Measurements from ENCODE around the gene ATPAF2. TPM values are rescaled to one million over a fixed set of nuclear protein-coding genes. Genes with fewer than 3 reads are reported as not detected.

The ATPAF2 gene
- total RNA-seq, 1 donor: 17.8 TPM

- no peak for TF ChIP-seq CTCF (IDR thresholded peaks at IDR 0.05; ENCODE audit: insufficient read depth, low read length)
- no peak overlapping the region for H3K4me3 ChIP-seq (ENCODE audit: low read depth, low read length)
- DNase-seq (ENCODE audit: low read depth): no peak
Observed at GRCh38 chr17:18015593-18015992, 23.4 kb downstream of the ATPAF2 start.

GRCh38 chr17:18014006-18014405 lies 25.0 kb downstream of the ATPAF2 start:
- DNase-seq (ENCODE audit: low read depth): no peak
- H3K4me3 ChIP-seq (ENCODE audit: low read depth, low read length): no peak overlapping the region
- TF ChIP-seq CTCF (IDR thresholded peaks at IDR 0.05; ENCODE audit: insufficient read depth, low read length): no peak

- DNase-seq (ENCODE audit: low read depth): no peak
- TF ChIP-seq CTCF (IDR thresholded peaks at IDR 0.05; ENCODE audit: insufficient read depth, low read length): no peak
- H3K4me3 ChIP-seq (ENCODE audit: low read depth, low read length): no peak overlapping the region
Observed at GRCh38 chr17:18011286-18011685, 27.7 kb downstream of the ATPAF2 start.

GRCh38 chr17:18009609-18010420 lies 29.2 kb downstream of the ATPAF2 start:
- H3K4me3 ChIP-seq (ENCODE audit: low read depth, low read length): no peak overlapping the region
- no peak for TF ChIP-seq CTCF (IDR thresholded peaks at IDR 0.05; ENCODE audit: insufficient read depth, low read length)
- DNase-seq (ENCODE audit: low read depth): no peak

GRCh38 chr17:18008496-18009268 lies 30.3 kb downstream of the ATPAF2 start:
- no peak overlapping the region for H3K4me3 ChIP-seq (ENCODE audit: low read depth, low read length)
- no peak for TF ChIP-seq CTCF (IDR thresholded peaks at IDR 0.05; ENCODE audit: insufficient read depth, low read length)
- no peak for DNase-seq (ENCODE audit: low read depth)

GRCh38 chr17:18006495-18007239 lies 32.3 kb downstream of the ATPAF2 start:
- no peak for DNase-seq (ENCODE audit: low read depth)
- H3K4me3 ChIP-seq (ENCODE audit: low read depth, low read length): no peak overlapping the region
- no peak for TF ChIP-seq CTCF (IDR thresholded peaks at IDR 0.05; ENCODE audit: insufficient read depth, low read length)

All from fibroblast of the aortic adventitia (primary cell).